ENCODE results near the gene GFRA1.
"Not testable (repeated sequence)": the region's sequence is repeated elsewhere in the genome, so short reads cannot be mapped to it uniquely, and the experiment has no call there.

The GFRA1 gene

GRCh38 chr10:116168329-116168728 is 104.7 kb downstream of the GFRA1 start:
- H3K9ac ChIP-seq (ENCODE audit: low read length) = no peak overlapping the region
- no peaks in the 10 kb centered on the region for H3K27me3 ChIP-seq (ENCODE audit: control insufficient read depth in 1 of 2, insufficient read depth in 2 of 2, low read length in 2 of 2)

GRCh38 chr10:116165941-116166340 is 107.1 kb downstream of the GFRA1 start:
- not testable (repeated sequence) for H3K36me3 ChIP-seq (ENCODE audit: insufficient read depth, low read length); H3K9ac ChIP-seq (ENCODE audit: low read length); H3K27me3 ChIP-seq (ENCODE audit: control insufficient read depth in 1 of 2, insufficient read depth in 2 of 2, low read length in 2 of 2); H3K27ac ChIP-seq (ENCODE audit: low read depth, low read length); H3K4me1 ChIP-seq (ENCODE audit: insufficient read depth, low read length); H3K9me3 ChIP-seq (ENCODE audit: low read length); H3K4me3 ChIP-seq (ENCODE audit: low read depth in 1 of 2, low read length in 2 of 2)

More at GRCh38 chr10:116168329-116168728, 104.7 kb downstream of the GFRA1 start:
- H3K36me3 ChIP-seq (ENCODE audit: insufficient read depth, low read length) = no peaks in the 10 kb centered on the region
- no peak overlapping the region for H3K27ac ChIP-seq (ENCODE audit: low read depth, low read length)
- H3K9me3 ChIP-seq (ENCODE audit: low read length) = no peaks in the 10 kb centered on the region
- no peaks in the 10 kb centered on the region for H3K4me1 ChIP-seq (ENCODE audit: insufficient read depth, low read length)
- H3K4me3 ChIP-seq (ENCODE audit: low read depth in 1 of 2, low read length in 2 of 2) = no peak overlapping the region

GRCh38 chr10:116164291-116164690 is 108.7 kb downstream of the GFRA1 start:
- Histone ChIP-seq H3K36me3 (ENCODE audit: insufficient read depth, low read length) (no peaks in the 10 kb centered on the region), H3K9me3 (ENCODE audit: low read length) (no peaks in the 10 kb centered on the region), H3K27me3 (ENCODE audit: control insufficient read depth in 1 of 2, insufficient read depth in 2 of 2, low read length in 2 of 2) (no peaks in the 10 kb centered on the region), H3K4me3 (ENCODE audit: low read depth in 1 of 2, low read length in 2 of 2) (no peak overlapping the region), H3K9ac (ENCODE audit: low read length) (no peak overlapping the region), H3K27ac (ENCODE audit: low read depth, low read length) (no peak overlapping the region), H3K4me1 (ENCODE audit: insufficient read depth, low read length) (no peaks in the 10 kb centered on the region)

GRCh38 chr10:116163333-116164131 is 109.5 kb downstream of the GFRA1 start:
- Histone ChIP-seq H3K36me3 (ENCODE audit: insufficient read depth, low read length) (no peaks in the 10 kb centered on the region), H3K9me3 (ENCODE audit: low read length) (no peaks in the 10 kb centered on the region), H3K9ac (ENCODE audit: low read length) (no peak overlapping the region), H3K27ac (ENCODE audit: low read depth, low read length) (no peak overlapping the region), H3K4me1 (ENCODE audit: insufficient read depth, low read length) (no peaks in the 10 kb centered on the region), H3K4me3 (ENCODE audit: low read depth in 1 of 2, low read length in 2 of 2) (no peak overlapping the region), H3K27me3 (ENCODE audit: control insufficient read depth in 1 of 2, insufficient read depth in 2 of 2, low read length in 2 of 2) (no peaks in the 10 kb centered on the region)

GRCh38 chr10:116162851-116163250 is 110.2 kb downstream of the GFRA1 start:
- no peaks in the 10 kb centered on the region for H3K36me3 ChIP-seq (ENCODE audit: insufficient read depth, low read length)

DNA sequence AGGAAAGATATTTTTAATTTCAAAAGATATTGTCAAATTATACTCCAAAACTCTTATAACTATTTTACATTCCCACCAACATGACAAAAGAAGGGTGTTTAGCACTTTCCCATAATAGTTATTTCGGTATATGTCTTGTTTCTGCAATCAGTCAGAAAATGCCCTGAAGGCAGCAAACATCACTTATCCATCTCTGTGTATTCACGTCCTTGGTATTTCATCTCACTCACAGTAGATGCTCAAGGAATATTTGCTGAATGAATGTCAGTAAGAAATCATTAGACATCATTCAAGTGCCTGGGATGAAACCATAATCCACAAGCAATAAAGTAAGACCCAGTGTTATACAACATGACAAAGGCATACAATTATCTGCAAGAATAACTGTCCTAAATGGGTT is 112.7 kb downstream of the GFRA1 start:
- Histone ChIP-seq H3K27ac (ENCODE audit: low read depth, low read length) (no peak overlapping the region), H3K4me1 (ENCODE audit: insufficient read depth, low read length) (no peaks in the 10 kb centered on the region), H3K36me3 (ENCODE audit: insufficient read depth, low read length) (no peaks in the 10 kb centered on the region), H3K9ac (ENCODE audit: low read length) (no peak overlapping the region), H3K4me3 (ENCODE audit: low read depth in 1 of 2, low read length in 2 of 2) (no peak overlapping the region), H3K27me3 (ENCODE audit: control insufficient read depth in 1 of 2, insufficient read depth in 2 of 2, low read length in 2 of 2) (no peaks in the 10 kb centered on the region), H3K9me3 (ENCODE audit: low read length) (no peaks in the 10 kb centered on the region)

More at GRCh38 chr10:116162851-116163250, 110.2 kb downstream of the GFRA1 start:
- Histone ChIP-seq H3K27me3 (ENCODE audit: control insufficient read depth in 1 of 2, insufficient read depth in 2 of 2, low read length in 2 of 2) (no peaks in the 10 kb centered on the region), H3K4me1 (ENCODE audit: insufficient read depth, low read length) (no peaks in the 10 kb centered on the region), H3K27ac (ENCODE audit: low read depth, low read length) (no peak overlapping the region), H3K9ac (ENCODE audit: low read length) (no peak overlapping the region), H3K9me3 (ENCODE audit: low read length) (no peaks in the 10 kb centered on the region), H3K4me3 (ENCODE audit: low read depth in 1 of 2, low read length in 2 of 2) (no peak overlapping the region)

- Histone ChIP-seq H3K36me3 (ENCODE audit: insufficient read depth, low read length) (no peaks in the 10 kb centered on the region), H3K4me1 (ENCODE audit: insufficient read depth, low read length) (no peaks in the 10 kb centered on the region), H3K4me3 (ENCODE audit: low read depth in 1 of 2, low read length in 2 of 2) (no peak overlapping the region), H3K27me3 (ENCODE audit: control insufficient read depth in 1 of 2, insufficient read depth in 2 of 2, low read length in 2 of 2) (no peaks in the 10 kb centered on the region), H3K9ac (ENCODE audit: low read length) (no peak overlapping the region), H3K9me3 (ENCODE audit: low read length) (no peaks in the 10 kb centered on the region), H3K27ac (ENCODE audit: low read depth, low read length) (no peak overlapping the region)
These were observed 113.8 kb downstream of the GFRA1 start for GRCh38 chr10:116159197-116159596.

DNA sequence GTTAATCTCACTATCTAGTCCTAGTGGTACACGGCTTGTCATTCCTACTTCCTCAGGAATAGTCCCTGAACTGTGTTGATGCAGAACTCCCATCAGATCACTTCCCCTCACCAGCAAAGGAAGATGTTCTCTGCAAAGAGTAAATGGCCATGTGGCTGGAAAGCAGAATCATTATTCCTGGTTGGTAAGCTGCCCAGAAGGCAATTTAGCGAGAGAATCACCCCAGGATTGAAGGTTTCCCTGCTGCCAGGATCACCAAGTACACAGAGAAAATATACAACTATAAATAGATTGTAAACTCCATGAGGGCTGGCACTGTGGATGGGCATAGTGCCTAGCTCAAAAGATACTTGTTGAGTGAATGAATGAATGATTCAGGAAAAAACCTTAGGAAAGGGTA is 115.0 kb downstream of the GFRA1 start:
- Histone ChIP-seq H3K9me3 (ENCODE audit: low read length) (no peaks in the 10 kb centered on the region), H3K4me3 (ENCODE audit: low read depth in 1 of 2, low read length in 2 of 2) (no peak overlapping the region), H3K27me3 (ENCODE audit: control insufficient read depth in 1 of 2, insufficient read depth in 2 of 2, low read length in 2 of 2) (no peaks in the 10 kb centered on the region), H3K27ac (ENCODE audit: low read depth, low read length) (no peak overlapping the region), H3K4me1 (ENCODE audit: insufficient read depth, low read length) (no peaks in the 10 kb centered on the region), H3K36me3 (ENCODE audit: insufficient read depth, low read length) (no peaks in the 10 kb centered on the region), H3K9ac (ENCODE audit: low read length) (no peak overlapping the region)

GRCh38 chr10:116157485-116157884 is 115.5 kb downstream of the GFRA1 start:
- Histone ChIP-seq H3K4me1 (ENCODE audit: insufficient read depth, low read length) (no peaks in the 10 kb centered on the region), H3K4me3 (ENCODE audit: low read depth in 1 of 2, low read length in 2 of 2) (no peak overlapping the region), H3K9ac (ENCODE audit: low read length) (no peak overlapping the region), H3K9me3 (ENCODE audit: low read length) (no peaks in the 10 kb centered on the region), H3K36me3 (ENCODE audit: insufficient read depth, low read length) (no peaks in the 10 kb centered on the region), H3K27me3 (ENCODE audit: control insufficient read depth in 1 of 2, insufficient read depth in 2 of 2, low read length in 2 of 2) (no peaks in the 10 kb centered on the region), H3K27ac (ENCODE audit: low read depth, low read length) (no peak overlapping the region)

DNA sequence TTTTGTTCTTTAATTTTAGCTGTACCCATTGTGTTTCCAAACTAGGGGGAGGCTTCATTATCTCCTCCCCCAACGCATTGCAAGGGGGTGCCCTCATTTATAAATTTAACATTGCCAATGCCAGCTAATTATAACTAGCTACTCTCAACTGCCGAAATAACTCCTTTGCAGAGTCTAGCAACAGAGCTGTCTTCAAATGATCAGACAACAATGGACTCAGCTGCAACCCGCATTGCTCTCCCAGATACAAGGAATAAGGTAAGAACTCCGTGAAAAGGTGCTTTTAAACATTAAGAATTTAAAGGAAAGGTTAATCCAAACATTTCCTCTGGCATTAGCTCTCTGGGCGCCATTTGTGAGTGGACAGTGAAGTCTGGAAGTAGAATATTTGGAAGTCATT is 116.2 kb downstream of the GFRA1 start:
- Histone ChIP-seq H3K36me3 (ENCODE audit: insufficient read depth, low read length) (no peaks in the 10 kb centered on the region), H3K9ac (ENCODE audit: low read length) (no peak overlapping the region), H3K9me3 (ENCODE audit: low read length) (no peaks in the 10 kb centered on the region), H3K4me1 (ENCODE audit: insufficient read depth, low read length) (no peaks in the 10 kb centered on the region), H3K27ac (ENCODE audit: low read depth, low read length) (no peak overlapping the region), H3K4me3 (ENCODE audit: low read depth in 1 of 2, low read length in 2 of 2) (no peak overlapping the region), H3K27me3 (ENCODE audit: control insufficient read depth in 1 of 2, insufficient read depth in 2 of 2, low read length in 2 of 2) (no peaks in the 10 kb centered on the region)

- H3K36me3 ChIP-seq (ENCODE audit: insufficient read depth, low read length) = no peaks in the 10 kb centered on the region
- no peak overlapping the region for H3K27ac ChIP-seq (ENCODE audit: low read depth, low read length)
- H3K4me1 ChIP-seq (ENCODE audit: insufficient read depth, low read length) = no peaks in the 10 kb centered on the region
- no peaks in the 10 kb centered on the region for H3K9me3 ChIP-seq (ENCODE audit: low read length)
- no peak overlapping the region for H3K9ac ChIP-seq (ENCODE audit: low read length)
- H3K27me3 ChIP-seq (ENCODE audit: control insufficient read depth in 1 of 2, insufficient read depth in 2 of 2, low read length in 2 of 2) = no peaks in the 10 kb centered on the region
- H3K4me3 ChIP-seq (ENCODE audit: low read depth in 1 of 2, low read length in 2 of 2) = no peak overlapping the region
These were observed 117.8 kb downstream of the GFRA1 start for GRCh38 chr10:116155191-116155590.

- Histone ChIP-seq H3K4me3 (ENCODE audit: low read depth in 1 of 2, low read length in 2 of 2) (no peak overlapping the region), H3K27me3 (ENCODE audit: control insufficient read depth in 1 of 2, insufficient read depth in 2 of 2, low read length in 2 of 2) (no peaks in the 10 kb centered on the region), H3K4me1 (ENCODE audit: insufficient read depth, low read length) (no peaks in the 10 kb centered on the region), H3K36me3 (ENCODE audit: insufficient read depth, low read length) (no peaks in the 10 kb centered on the region), H3K9ac (ENCODE audit: low read length) (no peak overlapping the region), H3K27ac (ENCODE audit: low read depth, low read length) (no peak overlapping the region), H3K9me3 (ENCODE audit: low read length) (no peaks in the 10 kb centered on the region)
These were observed 118.4 kb downstream of the GFRA1 start for GRCh38 chr10:116154651-116155050.

All from muscle layer of colon (tissue), 2 donors.